ENCODE measurements around the gene ST8SIA5. TPM values are rescaled to one million over a fixed set of nuclear protein-coding genes. Genes with fewer than 3 reads are reported as not detected.
"Not testable (repeated sequence)": the region's sequence is repeated elsewhere in the genome, so short reads cannot be mapped to it uniquely, and the experiment has no call there.

The ST8SIA5 gene
- total RNA-seq (under 1 TPM in 1 of 2 experiments, not detected in 1; 0.25 TPM), polyA plus RNA-seq (not detected), total RNA-seq (0 to 0.37 (median 0.11) reads per million in 6 experiments)

- peak within 1 kb of the TSS in 8 of 10 donors; percentile 23 to 79 (median 60) for H3K4me3 Mint-ChIP-seq
- no peaks in the 10 kb centered on the region for H3K36me3 Mint-ChIP-seq
- H3K27ac Mint-ChIP-seq: no peak within 1 kb of the TSS
- no peak for DNase-seq
- H3K9me3 Mint-ChIP-seq: no peaks in the 10 kb centered on the region
- POLR2A ChIA-PET: no interaction called here
- peaks cover 9 to 37% (median 21%) of the 10 kb centered on the region in 4 donors for H3K4me1 Mint-ChIP-seq
- ATAC-seq: no peak
- peaks cover 42 to 84% (median 63%) of the 10 kb centered on the region in 5 donors for H3K27me3 Mint-ChIP-seq
These were observed at the start of gene ST8SIA5 for GRCh38 chr18:46756559-46757201. TSS of gene ST8SIA5 (minus strand) at chr18:46757053. CDS start at chr18:46756508, 545 bp downstream.

- H3K27me3 Mint-ChIP-seq, H3K27ac Mint-ChIP-seq, ATAC-seq, H3K36me3 Mint-ChIP-seq, POLR2A ChIA-PET, H3K9me3 Mint-ChIP-seq, DNase-seq, H3K4me1 Mint-ChIP-seq: not testable (repeated sequence)
- peak overlapping the region in 1 of 10 donors; percentile 11 for H3K4me3 Mint-ChIP-seq
These were observed 39.1 kb upstream of the ST8SIA5 start for GRCh38 chr18:46795945-46796344.

- H3K36me3 Mint-ChIP-seq: peaks cover 0 to 9% (median 2%) of the 10 kb centered on the region in 3 donors
- H3K9me3 Mint-ChIP-seq: peaks cover 0 to 17% (median 4%) of the 10 kb centered on the region in 9 donors
- ATAC-seq (no peak), DNase-seq (no peak)
- POLR2A ChIA-PET: no interaction called here
- peak overlapping the region in 1 of 10 donors; percentile 72 for H3K27ac Mint-ChIP-seq
- no peaks in the 10 kb centered on the region for H3K4me1 Mint-ChIP-seq
- H3K4me3 Mint-ChIP-seq: no peak overlapping the region
- H3K27me3 Mint-ChIP-seq: peaks cover 0 to 3% (median 2%) of the 10 kb centered on the region in 5 donors
These were observed 37.8 kb upstream of the ST8SIA5 start for GRCh38 chr18:46794607-46795006.

- POLR2A ChIA-PET: no interaction called here
- no peak overlapping the region for H3K4me3 Mint-ChIP-seq
- H3K27ac Mint-ChIP-seq: no peak overlapping the region
- DNase-seq: no peak
- peaks cover 0 to 22% (median 4%) of the 10 kb centered on the region in 9 donors for H3K9me3 Mint-ChIP-seq
- no peaks in the 10 kb centered on the region for H3K4me1 Mint-ChIP-seq
- peaks cover 0 to 9% (median 0%) of the 10 kb centered on the region in 3 donors for H3K36me3 Mint-ChIP-seq
- H3K27me3 Mint-ChIP-seq: peaks cover 0 to 3% (median 2%) of the 10 kb centered on the region in 5 donors
- ATAC-seq: no peak
These were observed 36.7 kb upstream of the ST8SIA5 start for GRCh38 chr18:46793565-46793964.

- peaks cover 0 to 42% (median 8%) of the 10 kb centered on the region in 9 donors for H3K9me3 Mint-ChIP-seq
- H3K27ac Mint-ChIP-seq: no peak overlapping the region
- H3K27me3 Mint-ChIP-seq: peaks cover 0 to 11% (median 0%) of the 10 kb centered on the region in 5 donors
- no peak for ATAC-seq
- no peak overlapping the region for H3K4me3 Mint-ChIP-seq
- POLR2A ChIA-PET: no interaction called here
- peaks cover 2 to 9% (median 2%) of the 10 kb centered on the region in 3 donors for H3K36me3 Mint-ChIP-seq
- DNase-seq: no peak
- H3K4me1 Mint-ChIP-seq: no peaks in the 10 kb centered on the region
These were observed 32.2 kb upstream of the ST8SIA5 start for GRCh38 chr18:46789088-46789487.

- POLR2A ChIA-PET: no interaction called here
- peaks cover 0 to 47% (median 8%) of the 10 kb centered on the region in 9 donors for H3K9me3 Mint-ChIP-seq
- no peak for ATAC-seq
These were observed 30.8 kb upstream of the ST8SIA5 start for GRCh38 chr18:46787674-46788073.

GRCh38 chr18:46772357-46772756, 15.5 kb upstream of the ST8SIA5 start:
- H3K4me1 Mint-ChIP-seq: peaks cover 0 to 9% (median 0%) of the 10 kb centered on the region in 4 donors
- ATAC-seq: no peak
- no peaks in the 10 kb centered on the region for H3K36me3 Mint-ChIP-seq
- H3K27ac Mint-ChIP-seq: no peak overlapping the region
- no peak for DNase-seq
- POLR2A ChIA-PET: no interaction called here
- peaks cover 0 to 9% (median 6%) of the 10 kb centered on the region in 5 donors for H3K27me3 Mint-ChIP-seq
- H3K9me3 Mint-ChIP-seq: no peaks in the 10 kb centered on the region
- H3K4me3 Mint-ChIP-seq: no peak overlapping the region

More at GRCh38 chr18:46787674-46788073, 30.8 kb upstream of the ST8SIA5 start:
- Mint-ChIP-seq H3K4me1 (no peaks in the 10 kb centered on the region), H3K27ac (no peak overlapping the region), H3K4me3 (no peak overlapping the region), H3K36me3 (peaks cover 2 to 9% (median 2%) of the 10 kb centered on the region in 3 donors), H3K27me3 (peaks cover 0 to 11% (median 0%) of the 10 kb centered on the region in 5 donors)
- DNase-seq: no peak

GRCh38 chr18:46771141-46771540, 14.3 kb upstream of the ST8SIA5 start:
- ATAC-seq (no peak), DNase-seq (no peak)
- POLR2A ChIA-PET: no interaction called here

GRCh38 chr18:46770708-46771107, 13.9 kb upstream of the ST8SIA5 start:
- H3K27me3 Mint-ChIP-seq: peaks cover 0 to 12% (median 5%) of the 10 kb centered on the region in 5 donors
- ATAC-seq (no peak), DNase-seq (no peak)
- POLR2A ChIA-PET: no interaction called here
- H3K4me1 Mint-ChIP-seq: peaks cover 0 to 9% (median 0%) of the 10 kb centered on the region in 4 donors
- no peak overlapping the region for H3K4me3 Mint-ChIP-seq
- no peaks in the 10 kb centered on the region for H3K9me3 Mint-ChIP-seq
- no peaks in the 10 kb centered on the region for H3K36me3 Mint-ChIP-seq
- no peak overlapping the region for H3K27ac Mint-ChIP-seq

More at GRCh38 chr18:46771141-46771540, 14.3 kb upstream of the ST8SIA5 start:
- no peaks in the 10 kb centered on the region for H3K9me3 Mint-ChIP-seq
- H3K36me3 Mint-ChIP-seq: no peaks in the 10 kb centered on the region
- H3K27me3 Mint-ChIP-seq: peaks cover 0 to 9% (median 5%) of the 10 kb centered on the region in 5 donors
- H3K4me1 Mint-ChIP-seq: peaks cover 0 to 9% (median 0%) of the 10 kb centered on the region in 4 donors
- no peak overlapping the region for H3K4me3 Mint-ChIP-seq
- H3K27ac Mint-ChIP-seq: no peak overlapping the region

- H3K9me3 Mint-ChIP-seq: no peaks in the 10 kb centered on the region
- no peak for DNase-seq
- H3K36me3 Mint-ChIP-seq: no peaks in the 10 kb centered on the region
- peaks cover 0 to 9% (median 0%) of the 10 kb centered on the region in 4 donors for H3K4me1 Mint-ChIP-seq
- peaks cover 8 to 36% (median 19%) of the 10 kb centered on the region in 5 donors for H3K27me3 Mint-ChIP-seq
- no peak overlapping the region for H3K4me3 Mint-ChIP-seq
- no peak for ATAC-seq
- no peak overlapping the region for H3K27ac Mint-ChIP-seq
- POLR2A ChIA-PET: no interaction called here
These were observed 11.5 kb upstream of the ST8SIA5 start for GRCh38 chr18:46768166-46768921.

- no peaks in the 10 kb centered on the region for H3K9me3 Mint-ChIP-seq
These were observed 10.4 kb upstream of the ST8SIA5 start for GRCh38 chr18:46767217-46767616.

GRCh38 chr18:46764586-46764985, 7.7 kb upstream of the ST8SIA5 start:
- Mint-ChIP-seq H3K36me3 (no peaks in the 10 kb centered on the region), H3K9me3 (no peaks in the 10 kb centered on the region), H3K4me3 (no peak overlapping the region), H3K27me3 (peaks cover 23 to 57% (median 30%) of the 10 kb centered on the region in 5 donors), H3K4me1 (peaks cover 0 to 2% (median 0%) of the 10 kb centered on the region in 4 donors), H3K27ac (no peak overlapping the region)
- ATAC-seq (no peak), DNase-seq (no peak)
- POLR2A ChIA-PET: no interaction called here

More at GRCh38 chr18:46767217-46767616, 10.4 kb upstream of the ST8SIA5 start:
- Mint-ChIP-seq H3K27me3 (peaks cover 14 to 45% (median 25%) of the 10 kb centered on the region in 5 donors), H3K27ac (no peak overlapping the region), H3K4me3 (no peak overlapping the region), H3K4me1 (peaks cover 0 to 6% (median 0%) of the 10 kb centered on the region in 4 donors), H3K36me3 (no peaks in the 10 kb centered on the region)
- POLR2A ChIA-PET: no interaction called here
- no peak for DNase-seq
- ATAC-seq: no peak
